ENCODE measurements around the gene MAD2L1BP.
"Not testable (repeated sequence)": the region's sequence is repeated elsewhere in the genome, so short reads cannot be mapped to it uniquely, and the experiment has no call there.

Gene MAD2L1BP

GRCh38 chr6:43625393-43625992 is 10.1 kb upstream of the MAD2L1BP start:
- in situ Hi-C loops (cut with HindIII; ENCODE audit: low sequenced_read_pairs): no loop called here

GRCh38 chr6:43627008-43627825 is 8.4 kb upstream of the MAD2L1BP start:
- in situ Hi-C loops (cut with HindIII; ENCODE audit: low sequenced_read_pairs): no loop called here

- in situ Hi-C loops (cut with HindIII; ENCODE audit: low sequenced_read_pairs): no loop called here
Measured at GRCh38 chr6:43628393-43629103, 7.1 kb upstream of the MAD2L1BP start.

GRCh38 chr6:43629104-43629504 is 6.5 kb upstream of the MAD2L1BP start, which contains the start of gene GTPBP2:
TSS of gene GTPBP2 (minus strand) at chr6:43629264. CDS start at chr6:43629162, 102 bp downstream.
- in situ Hi-C loops (cut with HindIII; ENCODE audit: low sequenced_read_pairs): no loop called here

- in situ Hi-C loops (cut with HindIII; ENCODE audit: low sequenced_read_pairs): no loop called here
Measured at GRCh38 chr6:43629505-43630300, 5.9 kb upstream of the MAD2L1BP start.

- in situ Hi-C loops (cut with HindIII; ENCODE audit: low sequenced_read_pairs): no loop called here
Measured at GRCh38 chr6:43630980-43631619, 4.5 kb upstream of the MAD2L1BP start.

- in situ Hi-C loops (cut with HindIII; ENCODE audit: low sequenced_read_pairs): not testable (repeated sequence)
Measured at GRCh38 chr6:43633002-43633401, 2.6 kb upstream of the MAD2L1BP start.

GRCh38 chr6:43634702-43635303 is 837 bp upstream of the MAD2L1BP start:
- in situ Hi-C loops (cut with HindIII; ENCODE audit: low sequenced_read_pairs): no loop called here

- in situ Hi-C loops (cut with HindIII; ENCODE audit: low sequenced_read_pairs): no loop called here
Measured at GRCh38 chr6:43636308-43636659, 644 bp downstream of the MAD2L1BP start.

GRCh38 chr6:43639984-43640800 is 4.6 kb downstream of the MAD2L1BP start:
- in situ Hi-C loops (cut with HindIII; ENCODE audit: low sequenced_read_pairs): no loop called here

- in situ Hi-C loops (cut with HindIII; ENCODE audit: low sequenced_read_pairs): no loop called here
Measured at GRCh38 chr6:43644940-43645612, 9.4 kb downstream of the MAD2L1BP start, which contains the start of gene RSPH9. TSS of gene RSPH9 (plus strand) at chr6:43645036. CDS start at chr6:43645099, 63 bp downstream.

GRCh38 chr6:43645613-43645964 is 9.9 kb downstream of the MAD2L1BP start:
- in situ Hi-C loops (cut with HindIII; ENCODE audit: low sequenced_read_pairs): no loop called here

- in situ Hi-C loops (cut with HindIII; ENCODE audit: low sequenced_read_pairs): no loop called here
Measured at GRCh38 chr6:43647613-43648012, 12.0 kb downstream of the MAD2L1BP start.

- in situ Hi-C loops (cut with HindIII; ENCODE audit: low sequenced_read_pairs): no loop called here
Measured at GRCh38 chr6:43648248-43648647, 12.6 kb downstream of the MAD2L1BP start.

GRCh38 chr6:43652822-43653221 is 17.2 kb downstream of the MAD2L1BP start:
- in situ Hi-C loops (cut with HindIII; ENCODE audit: low sequenced_read_pairs): not testable (repeated sequence)

- in situ Hi-C loops (cut with HindIII; ENCODE audit: low sequenced_read_pairs): no loop called here
Measured at GRCh38 chr6:43657221-43657802, 21.7 kb downstream of the MAD2L1BP start.

GRCh38 chr6:43658161-43658560 is 22.5 kb downstream of the MAD2L1BP start:
- in situ Hi-C loops (cut with HindIII; ENCODE audit: low sequenced_read_pairs): no loop called here

GRCh38 chr6:43662948-43663347 is 27.3 kb downstream of the MAD2L1BP start:
- in situ Hi-C loops (cut with HindIII; ENCODE audit: low sequenced_read_pairs): not testable (repeated sequence)

Data from DLD1 (cell line).